ENCODE results near the gene DNAH2.

Gene DNAH2

DNA sequence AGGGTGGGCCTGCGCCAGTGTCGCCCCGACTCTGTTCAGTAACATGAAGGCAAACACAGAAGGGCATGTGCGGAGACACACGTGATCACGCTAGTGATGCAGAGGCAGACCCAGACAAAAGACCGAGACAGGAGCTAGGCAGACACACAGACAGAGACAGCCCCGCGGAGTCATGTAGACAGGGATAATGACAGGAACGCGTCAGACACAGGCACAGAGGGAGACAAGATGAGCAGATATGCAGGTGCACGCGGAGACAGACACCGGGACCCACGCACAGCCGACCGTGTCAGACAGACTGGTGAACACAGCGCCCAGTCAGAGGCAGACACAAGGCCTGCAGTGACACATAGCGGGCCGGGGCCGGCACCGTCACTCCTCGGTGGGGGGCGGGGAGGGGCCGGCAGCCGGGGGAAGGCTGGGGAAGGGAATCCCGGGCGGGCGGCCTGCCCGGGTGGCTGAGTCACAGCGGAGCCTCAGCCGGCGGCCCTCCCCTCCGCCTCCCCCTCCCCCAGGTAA is 123.9 kb downstream of the DNAH2 start:
- DNase-seq: no peak

DNA sequence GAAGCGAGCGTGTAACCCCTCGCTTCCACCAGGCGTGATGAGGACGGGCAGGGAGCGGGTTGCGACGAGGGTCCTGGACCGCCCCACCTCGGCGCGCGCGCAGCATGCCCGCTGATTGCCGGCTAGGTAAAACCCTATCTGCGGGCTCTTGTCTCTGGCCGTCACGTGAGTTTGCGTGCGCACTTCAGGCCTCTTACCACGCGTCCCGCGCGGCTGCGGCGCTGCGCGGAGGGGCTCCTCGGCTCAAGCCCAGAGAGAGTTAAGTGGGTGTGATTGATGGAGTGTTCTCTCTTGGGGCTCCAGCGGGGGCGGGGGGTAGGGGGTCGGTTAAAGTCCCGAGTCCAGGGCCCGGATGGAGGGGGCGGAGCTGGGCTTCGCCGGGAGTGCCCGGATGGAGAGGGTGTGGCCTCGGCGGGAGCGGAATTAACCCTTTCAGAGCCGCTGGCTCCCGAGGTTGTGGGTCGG is 124.4 kb downstream of the DNAH2 start:
- DNase-seq: no peak

DNA sequence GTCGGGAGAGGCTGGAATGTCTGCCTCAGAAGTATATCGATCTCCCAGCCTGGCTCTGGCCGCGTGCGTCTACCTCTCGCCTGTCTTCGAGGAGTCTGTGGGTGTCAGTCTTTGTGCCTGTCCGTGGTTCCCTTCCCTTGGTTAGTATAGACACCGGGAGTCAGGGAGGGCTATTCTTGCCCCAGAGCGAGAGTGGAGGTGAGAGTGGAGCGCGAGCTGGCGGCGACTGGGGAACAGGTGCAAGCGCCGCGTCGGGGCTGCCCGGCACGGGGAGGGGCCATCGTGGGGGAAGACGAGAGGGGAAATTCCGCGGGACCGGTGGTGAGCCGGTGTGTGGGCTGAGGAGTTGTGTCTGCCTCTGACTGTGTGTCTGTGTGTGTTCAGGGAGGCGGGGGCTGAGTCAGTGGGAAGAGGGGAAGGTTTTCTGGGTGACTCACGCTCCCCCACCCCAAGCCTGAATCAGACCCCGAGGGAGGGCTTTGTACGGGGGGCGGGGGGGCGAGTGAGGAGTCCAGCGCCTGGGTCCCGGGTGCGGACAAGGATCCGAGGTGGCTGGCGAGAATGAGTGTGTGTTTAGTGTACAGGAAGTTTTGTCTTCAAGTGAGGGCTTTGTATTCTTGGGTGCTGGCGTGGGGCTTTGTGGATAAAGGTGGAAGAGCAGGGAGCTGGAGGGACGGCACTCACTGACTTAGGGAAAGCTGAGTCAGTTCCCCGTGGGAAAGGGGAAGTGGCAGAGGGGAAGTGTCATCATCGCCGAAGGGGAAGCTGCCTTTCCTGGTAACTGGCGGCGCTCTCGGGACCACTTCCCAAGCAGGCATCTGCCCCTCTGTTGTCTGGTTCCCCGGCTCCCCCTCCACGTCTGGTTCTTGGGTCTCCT is 125.1 kb downstream of the DNAH2 start:
- DNase-seq: no peak

DNA sequence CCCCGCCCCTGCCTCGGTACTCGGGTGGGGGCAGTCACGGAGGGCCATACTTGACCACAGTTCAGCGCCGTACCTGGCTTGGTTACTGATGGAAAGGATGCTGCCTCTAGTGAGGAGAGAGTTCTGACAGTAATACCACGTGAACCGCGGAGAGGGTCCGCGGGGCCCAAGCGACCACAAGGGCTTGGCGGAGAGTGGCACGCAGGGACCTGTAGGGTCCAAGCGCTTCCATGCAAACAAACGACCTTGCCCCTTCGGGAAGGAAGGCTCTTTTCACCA is 125.7 kb downstream of the DNAH2 start:
- DNase-seq: no peak

DNA sequence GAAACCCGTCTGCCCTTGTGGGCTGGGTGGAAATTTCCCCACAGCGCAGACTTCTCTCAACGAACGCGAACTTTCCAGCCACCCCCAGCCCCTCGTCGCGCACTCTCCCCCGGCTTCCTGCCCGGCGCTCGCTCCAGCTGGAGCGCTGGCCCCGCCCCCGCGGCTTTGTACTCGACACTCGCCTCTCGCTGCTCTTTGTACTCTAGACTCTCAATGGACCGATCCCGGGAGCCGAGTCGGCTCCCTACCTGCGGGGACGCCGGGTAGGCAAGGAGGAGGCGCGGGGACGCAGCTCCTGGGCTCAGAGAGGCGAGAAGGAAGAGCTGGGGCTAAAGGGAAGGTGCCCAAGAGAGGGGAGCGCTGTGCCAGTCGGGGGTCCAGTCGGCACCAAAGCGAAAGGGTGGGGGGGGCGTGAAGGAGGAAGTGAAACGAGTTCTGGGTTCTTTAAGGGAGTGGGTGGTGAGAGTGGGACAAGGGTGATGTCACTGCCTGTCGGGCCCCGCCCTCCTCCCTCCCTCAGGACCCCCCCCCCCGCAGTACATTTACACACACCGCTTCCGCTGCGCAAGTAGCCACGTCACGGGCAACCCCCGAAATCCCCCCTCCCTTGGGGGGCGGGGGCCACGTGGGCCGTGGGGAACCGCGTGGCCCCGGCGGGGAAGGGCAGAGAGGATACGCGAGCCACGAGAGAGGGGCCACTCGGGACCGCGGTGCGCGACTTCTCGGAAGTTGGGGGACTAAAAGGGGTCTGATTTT is 126.2 kb downstream of the DNAH2 start:
- DNase-seq: no peak

DNA sequence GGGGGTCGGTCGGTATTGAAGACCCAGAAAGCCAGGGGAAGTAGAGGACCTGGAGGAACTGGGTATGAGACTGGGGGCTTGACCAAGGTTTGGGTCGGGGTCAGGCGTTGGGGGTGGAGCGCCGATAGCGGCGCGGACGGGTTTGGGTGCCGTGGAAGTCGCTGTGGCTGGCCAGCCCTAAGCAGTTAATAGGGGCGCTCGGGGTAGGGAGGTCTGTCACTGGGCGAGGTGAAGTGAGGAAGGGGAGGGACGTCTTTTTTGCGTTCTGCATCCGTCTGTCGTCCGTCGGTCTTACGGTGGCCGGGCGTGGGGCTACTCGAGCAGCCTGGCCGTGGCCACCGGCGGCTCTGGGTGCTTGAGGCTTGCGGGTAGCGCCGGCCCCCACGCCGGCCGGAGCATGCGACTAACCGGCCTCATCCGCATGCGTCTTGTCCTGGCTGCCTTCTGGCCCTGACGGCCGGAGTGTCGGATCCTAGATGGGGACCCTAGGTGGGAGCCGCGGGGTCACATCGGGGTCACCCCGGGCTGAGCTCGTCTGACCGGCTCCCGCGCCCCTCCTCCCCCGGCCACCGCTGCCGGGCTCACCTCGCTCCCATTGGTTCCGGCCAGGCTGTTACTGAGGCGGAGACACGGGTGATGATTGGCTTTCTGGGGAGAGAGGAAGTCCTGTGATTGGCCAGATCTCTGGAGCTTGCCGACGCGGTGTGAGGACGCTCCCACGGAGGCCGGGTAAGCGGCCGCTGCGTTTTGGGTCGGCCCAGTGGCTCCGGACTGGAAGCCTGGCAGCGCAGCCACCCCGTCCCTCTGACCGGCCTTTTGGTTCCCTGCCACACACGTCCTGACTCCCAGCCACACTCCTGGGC is 127.0 kb downstream of the DNAH2 start:
- DNase-seq: peak; percentile 69

DNA sequence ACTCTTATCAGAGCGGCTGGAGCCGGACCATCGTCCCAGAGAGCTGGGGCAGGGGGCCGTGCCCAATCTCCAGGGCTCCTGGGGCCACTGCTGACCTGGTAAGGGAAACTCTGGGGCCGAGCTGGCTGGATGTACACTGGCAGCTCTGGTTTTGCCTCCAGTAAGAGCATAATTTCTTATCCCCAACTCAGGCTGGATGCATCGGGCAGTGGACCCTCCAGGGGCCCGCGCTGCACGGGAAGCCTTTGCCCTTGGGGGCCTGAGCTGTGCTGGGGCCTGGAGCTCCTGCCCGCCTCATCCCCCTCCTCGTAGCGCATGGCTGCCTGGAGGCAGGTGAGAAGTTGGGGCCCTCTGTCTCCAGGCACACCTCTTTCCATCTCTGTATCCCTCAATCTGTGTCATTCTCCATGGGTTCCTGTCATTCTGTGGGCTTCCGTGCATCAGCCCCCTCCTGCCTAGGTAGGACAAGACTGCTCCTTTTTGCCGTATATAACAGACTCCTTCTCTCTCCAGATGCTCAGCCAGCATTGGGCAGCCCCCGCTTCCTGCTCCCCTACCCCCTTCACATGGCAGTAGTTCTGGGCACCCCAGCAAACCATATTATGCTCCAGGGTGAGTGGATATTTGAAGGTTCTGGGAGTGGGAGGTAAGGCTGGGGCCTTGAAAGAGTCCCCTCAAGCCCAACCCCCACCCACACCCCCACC is 128.0 kb downstream of the DNAH2 start:
- no peak for DNase-seq

DNA sequence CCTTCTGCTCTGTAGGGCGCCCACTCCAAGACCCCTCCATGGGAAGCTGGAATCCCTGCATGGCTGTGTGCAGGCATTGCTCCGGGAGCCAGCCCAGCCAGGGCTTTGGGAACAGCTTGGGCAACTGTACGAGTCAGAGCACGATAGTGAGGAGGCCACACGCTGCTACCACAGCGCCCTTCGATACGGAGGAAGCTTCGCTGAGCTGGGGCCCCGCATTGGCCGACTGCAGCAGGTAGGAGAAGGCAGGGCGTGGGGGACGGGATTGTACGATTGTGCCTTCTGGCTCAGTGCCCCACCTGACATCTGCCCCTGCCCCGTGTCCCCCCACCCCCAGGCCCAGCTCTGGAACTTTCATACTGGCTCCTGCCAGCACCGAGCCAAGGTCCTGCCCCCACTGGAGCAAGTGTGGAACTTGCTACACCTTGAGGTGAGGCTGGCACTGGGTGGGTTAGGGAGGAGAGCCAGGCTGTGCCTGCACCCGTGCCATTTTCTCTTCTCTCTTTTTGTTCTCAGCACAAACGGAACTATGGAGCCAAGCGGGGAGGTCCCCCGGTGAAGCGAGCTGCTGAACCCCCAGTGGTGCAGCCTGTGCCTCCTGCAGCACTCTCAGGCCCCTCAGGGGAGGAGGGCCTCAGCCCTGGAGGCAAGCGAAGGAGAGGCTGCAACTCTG is 128.7 kb downstream of the DNAH2 start:
- no peak for DNase-seq

DNA sequence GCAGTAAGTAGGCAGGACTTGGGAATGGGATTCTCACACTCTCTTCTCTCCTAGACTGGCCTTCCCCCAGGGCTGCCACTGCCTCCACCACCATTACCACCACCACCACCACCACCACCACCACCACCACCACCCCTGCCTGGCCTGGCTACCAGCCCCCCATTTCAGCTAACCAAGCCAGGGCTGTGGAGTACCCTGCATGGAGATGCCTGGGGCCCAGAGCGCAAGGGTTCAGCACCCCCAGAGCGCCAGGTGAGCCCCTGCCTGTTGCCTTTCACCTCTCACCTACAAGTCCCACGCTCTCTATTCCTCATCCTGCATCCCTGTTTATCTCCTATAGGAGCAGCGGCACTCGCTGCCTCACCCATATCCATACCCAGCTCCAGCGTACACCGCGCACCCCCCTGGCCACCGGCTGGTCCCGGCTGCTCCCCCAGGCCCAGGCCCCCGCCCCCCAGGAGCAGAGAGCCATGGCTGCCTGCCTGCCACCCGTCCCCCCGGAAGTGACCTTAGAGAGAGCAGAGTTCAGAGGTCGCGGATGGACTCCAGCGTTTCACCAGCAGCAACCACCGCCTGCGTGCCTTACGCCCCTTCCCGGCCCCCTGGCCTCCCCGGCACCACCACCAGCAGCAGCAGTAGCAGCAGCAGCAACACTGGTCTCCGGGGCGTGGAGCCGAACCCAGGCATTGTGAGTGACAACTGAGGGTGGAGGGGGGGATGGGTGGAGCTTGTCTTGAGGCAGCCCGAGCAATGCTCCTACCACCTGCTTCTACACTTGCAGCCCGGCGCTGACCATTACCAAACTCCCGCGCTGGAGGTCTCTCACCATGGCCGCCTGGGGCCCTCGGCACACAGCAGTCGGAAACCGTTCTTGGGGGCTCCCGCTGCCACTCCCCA is 129.5 kb downstream of the DNAH2 start:
- no peak for DNase-seq

DNA sequence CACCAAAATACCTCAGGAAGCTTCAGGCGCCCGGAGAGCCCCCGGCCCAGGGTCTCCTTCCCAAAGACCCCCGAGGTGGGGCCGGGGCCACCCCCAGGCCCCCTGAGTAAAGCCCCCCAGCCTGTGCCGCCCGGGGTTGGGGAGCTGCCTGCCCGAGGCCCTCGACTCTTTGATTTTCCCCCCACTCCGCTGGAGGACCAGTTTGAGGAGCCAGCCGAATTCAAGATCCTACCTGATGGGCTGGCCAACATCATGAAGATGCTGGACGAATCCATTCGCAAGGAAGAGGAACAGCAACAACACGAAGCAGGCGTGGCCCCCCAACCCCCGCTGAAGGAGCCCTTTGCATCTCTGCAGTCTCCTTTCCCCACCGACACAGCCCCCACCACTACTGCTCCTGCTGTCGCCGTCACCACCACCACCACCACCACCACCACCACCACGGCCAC is 130.6 kb downstream of the DNAH2 start:
- no peak for DNase-seq

DNA sequence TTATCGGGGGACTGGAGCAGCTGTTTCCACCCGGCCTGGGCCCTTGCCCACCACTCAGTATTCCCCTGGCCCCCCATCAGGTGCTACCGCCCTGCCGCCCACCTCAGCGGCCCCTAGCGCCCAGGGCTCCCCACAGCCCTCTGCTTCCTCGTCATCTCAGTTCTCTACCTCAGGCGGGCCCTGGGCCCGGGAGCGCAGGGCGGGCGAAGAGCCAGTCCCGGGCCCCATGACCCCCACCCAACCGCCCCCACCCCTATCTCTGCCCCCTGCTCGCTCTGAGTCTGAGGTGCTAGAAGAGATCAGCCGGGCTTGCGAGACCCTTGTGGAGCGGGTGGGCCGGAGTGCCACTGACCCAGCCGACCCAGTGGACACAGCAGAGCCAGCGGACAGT is 131.2 kb downstream of the DNAH2 start:
- no peak for DNase-seq

DNA sequence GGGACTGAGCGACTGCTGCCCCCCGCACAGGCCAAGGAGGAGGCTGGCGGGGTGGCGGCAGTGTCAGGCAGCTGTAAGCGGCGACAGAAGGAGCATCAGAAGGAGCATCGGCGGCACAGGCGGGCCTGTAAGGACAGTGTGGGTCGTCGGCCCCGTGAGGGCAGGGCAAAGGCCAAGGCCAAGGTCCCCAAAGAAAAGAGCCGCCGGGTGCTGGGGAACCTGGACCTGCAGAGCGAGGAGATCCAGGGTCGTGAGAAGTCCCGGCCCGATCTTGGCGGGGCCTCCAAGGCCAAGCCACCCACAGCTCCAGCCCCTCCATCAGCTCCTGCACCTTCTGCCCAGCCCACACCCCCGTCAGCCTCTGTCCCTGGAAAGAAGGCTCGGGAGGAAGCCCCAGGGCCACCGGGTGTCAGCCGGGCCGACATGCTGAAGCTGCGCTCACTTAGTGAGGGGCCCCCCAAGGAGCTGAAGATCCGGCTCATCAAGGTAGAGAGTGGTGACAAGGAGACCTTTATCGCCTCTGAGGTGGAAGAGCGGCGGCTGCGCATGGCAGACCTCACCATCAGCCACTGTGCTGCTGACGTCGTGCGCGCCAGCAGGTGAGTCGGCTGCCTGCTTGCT is 131.7 kb downstream of the DNAH2 start:
- no peak for DNase-seq

DNA sequence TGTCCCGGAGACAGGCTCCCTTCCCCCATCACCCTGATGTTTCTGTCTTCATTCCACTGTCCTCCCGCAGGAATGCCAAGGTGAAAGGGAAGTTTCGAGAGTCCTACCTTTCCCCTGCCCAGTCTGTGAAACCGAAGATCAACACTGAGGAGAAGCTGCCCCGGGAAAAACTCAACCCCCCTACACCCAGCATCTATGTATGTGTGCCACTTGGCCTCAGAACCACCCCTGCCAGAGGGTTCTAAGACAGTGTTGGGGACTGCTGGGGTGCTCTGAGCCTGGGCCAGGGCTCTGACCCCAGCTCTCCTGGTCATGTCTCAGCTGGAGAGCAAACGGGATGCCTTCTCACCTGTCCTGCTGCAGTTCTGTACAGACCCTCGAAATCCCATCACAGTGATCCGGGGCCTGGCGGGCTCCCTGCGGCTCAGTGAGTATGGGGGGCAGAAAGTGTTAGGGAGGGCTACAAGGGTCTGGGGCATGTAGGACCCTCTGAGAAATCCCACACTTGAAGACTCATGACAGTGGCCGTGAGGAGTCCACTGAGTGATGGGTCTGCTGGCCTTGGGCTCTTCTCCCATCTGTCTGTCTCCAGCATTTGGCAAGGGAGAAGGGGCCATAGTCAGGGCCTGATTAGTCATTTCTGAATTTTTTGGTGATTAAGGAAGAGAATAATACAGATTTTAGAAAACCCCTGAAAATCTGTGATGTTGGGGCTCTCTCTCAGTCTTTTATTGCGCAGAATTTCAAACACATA is 132.4 kb downstream of the DNAH2 start:
- DNase-seq: no peak

DNA sequence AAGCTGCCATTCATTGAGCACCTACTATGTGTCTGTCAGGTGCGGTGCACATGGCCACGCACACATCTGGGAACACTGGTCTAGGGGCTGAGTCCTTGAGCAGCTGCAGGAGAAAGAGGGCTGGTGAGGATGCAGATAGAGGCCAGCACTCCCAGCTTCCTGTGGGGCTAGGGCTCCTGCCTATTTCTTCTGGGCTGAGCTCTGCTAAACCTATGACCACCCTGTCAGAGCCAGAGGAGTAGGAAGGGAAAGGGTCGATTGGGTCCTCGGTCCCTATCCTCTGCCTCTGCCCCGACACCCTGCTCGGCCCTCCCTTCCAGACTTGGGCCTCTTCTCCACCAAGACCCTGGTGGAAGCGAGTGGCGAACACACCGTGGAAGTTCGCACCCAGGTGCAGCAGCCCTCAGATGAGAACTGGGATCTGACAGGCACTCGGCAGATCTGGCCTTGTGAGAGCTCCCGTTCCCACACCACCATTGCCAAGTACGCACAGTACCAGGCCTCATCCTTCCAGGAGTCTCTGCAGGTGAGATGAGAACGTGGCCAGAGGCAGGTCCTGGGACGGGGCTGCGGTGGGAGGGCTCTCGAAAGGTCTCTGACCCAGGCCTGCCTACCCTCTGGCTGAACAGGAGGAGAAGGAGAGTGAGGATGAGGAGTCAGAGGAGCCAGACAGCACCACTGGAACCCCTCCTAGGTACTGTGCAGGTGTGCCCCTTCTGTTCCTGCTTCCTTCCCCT is 133.3 kb downstream of the DNAH2 start:
- no peak for DNase-seq

DNA sequence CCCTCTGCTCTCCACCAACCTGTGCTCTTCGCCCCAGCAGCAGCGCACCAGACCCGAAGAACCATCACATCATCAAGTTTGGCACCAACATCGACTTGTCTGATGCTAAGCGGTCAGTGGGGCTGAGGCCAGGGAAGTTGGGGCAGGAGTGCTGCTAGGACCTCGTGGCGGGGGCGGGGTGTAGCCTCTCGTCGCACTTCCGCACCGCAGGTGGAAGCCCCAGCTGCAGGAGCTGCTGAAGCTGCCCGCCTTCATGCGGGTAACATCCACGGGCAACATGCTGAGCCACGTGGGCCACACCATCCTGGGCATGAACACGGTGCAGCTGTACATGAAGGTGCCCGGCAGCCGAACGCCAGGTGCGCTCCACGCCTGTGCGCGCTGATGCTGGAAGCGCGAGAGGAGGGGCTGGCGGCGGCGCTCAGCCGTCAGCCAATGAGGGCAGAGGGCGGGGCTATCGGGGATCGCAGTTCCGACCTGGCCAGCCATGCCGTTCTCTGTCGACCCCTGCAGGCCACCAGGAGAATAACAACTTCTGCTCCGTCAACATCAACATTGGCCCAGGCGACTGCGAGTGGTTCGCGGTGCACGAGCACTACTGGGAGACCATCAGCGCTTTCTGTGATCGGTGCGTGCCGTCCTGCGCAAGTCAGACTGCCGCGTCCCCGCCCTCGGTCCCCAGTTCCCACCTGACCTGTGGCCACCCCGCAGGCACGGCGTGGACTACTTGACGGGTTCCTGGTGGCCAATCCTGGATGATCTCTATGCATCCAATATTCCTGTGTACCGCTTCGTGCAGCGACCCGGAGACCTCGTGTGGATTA is 134.1 kb downstream of the DNAH2 start:
- no peak for DNase-seq

DNA sequence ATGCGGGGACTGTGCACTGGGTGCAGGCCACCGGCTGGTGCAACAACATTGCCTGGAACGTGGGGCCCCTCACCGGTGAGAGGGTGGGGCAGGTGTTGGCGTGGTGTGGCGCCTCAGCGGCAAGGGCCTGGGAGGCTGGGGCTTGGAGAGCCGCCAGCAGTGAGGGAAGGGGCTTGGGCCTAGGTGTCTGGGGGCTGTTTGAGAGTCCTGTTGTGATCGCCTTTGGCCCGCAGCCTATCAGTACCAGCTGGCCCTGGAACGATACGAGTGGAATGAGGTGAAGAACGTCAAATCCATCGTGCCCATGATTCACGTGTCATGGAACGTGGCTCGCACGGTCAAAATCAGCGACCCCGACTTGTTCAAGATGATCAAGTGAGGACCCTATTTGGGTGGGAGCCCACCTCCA is 134.7 kb downstream of the DNAH2 start:
- no peak for DNase-seq

DNA sequence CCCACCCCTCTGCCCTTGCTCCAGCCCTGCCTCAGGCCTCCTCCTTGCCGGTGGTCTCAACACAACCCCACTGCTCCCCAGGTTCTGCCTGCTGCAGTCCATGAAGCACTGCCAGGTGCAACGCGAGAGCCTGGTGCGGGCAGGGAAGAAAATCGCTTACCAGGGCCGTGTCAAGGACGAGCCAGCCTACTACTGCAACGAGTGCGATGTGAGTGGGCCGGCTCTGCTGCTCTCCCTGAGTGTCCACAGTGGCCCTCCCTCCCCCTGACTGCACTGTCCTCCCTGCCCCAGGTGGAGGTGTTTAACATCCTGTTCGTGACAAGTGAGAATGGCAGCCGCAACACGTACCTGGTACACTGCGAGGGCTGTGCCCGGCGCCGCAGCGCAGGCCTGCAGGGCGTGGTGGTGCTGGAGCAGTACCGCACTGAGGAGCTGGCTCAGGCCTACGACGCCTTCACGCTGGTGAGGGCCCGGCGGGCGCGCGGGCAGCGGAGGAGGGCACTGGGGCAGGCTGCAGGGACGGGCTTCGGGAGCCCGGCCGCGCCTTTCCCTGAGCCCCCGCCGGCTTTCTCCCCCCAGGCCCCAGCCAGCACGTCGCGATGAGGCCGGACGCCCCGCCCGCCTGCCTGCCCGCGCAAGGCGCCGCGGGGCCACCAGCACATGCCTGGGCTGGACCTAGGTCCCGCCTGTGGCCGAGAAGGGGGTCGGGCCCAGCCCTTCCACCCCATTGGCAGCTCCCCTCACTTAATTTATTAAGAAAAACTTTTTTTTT is 135.6 kb downstream of the DNAH2 start:
- no peak for DNase-seq

Measured in cortex of kidney (tissue), 1 donor.